HG03571 (cell line): Measurements from ENCODE around the gene VPS41.
"Not testable (repeated sequence)": the region's sequence is repeated elsewhere in the genome, so short reads cannot be mapped to it uniquely, and the experiment has no call there.

Experiments
- ATAC-seq: cut with Tn5 transposase; IDR thresholded peaks from one replicate; pipeline ENCODE4 v1.9.1; 2021; ENCODE audit not compliant: unreplicated experiment

Gene VPS41

GRCh38 chr7:38908759-38909335, at the start of gene VPS41:
VPS41 (minus strand) TSS chr7:38909191; CDS start chr7:38909174, 17 bp downstream.
- ATAC-seq, result peak; percentile 97

- no peak for ATAC-seq
These were observed 46.9 kb upstream of the VPS41 start for GRCh38 chr7:38955892-38956291.

- ATAC-seq, result no peak
These were observed 45.0 kb upstream of the VPS41 start for GRCh38 chr7:38953971-38954370.

- ATAC-seq, result no peak
These were observed 44.2 kb upstream of the VPS41 start for GRCh38 chr7:38953227-38953626.

- no peak for ATAC-seq
These were observed 42.2 kb upstream of the VPS41 start for GRCh38 chr7:38951213-38951612.

GRCh38 chr7:38950309-38950708, 41.3 kb upstream of the VPS41 start:
- ATAC-seq, result no peak

GRCh38 chr7:38947541-38947940, 38.5 kb upstream of the VPS41 start:
- not testable (repeated sequence) for ATAC-seq

GRCh38 chr7:38942431-38943051, 33.5 kb upstream of the VPS41 start:
- ATAC-seq, result no peak

GRCh38 chr7:38940774-38941173, 31.8 kb upstream of the VPS41 start:
- no peak for ATAC-seq

- ATAC-seq, result no peak
These were observed 29.6 kb upstream of the VPS41 start for GRCh38 chr7:38938589-38938988.

- no peak for ATAC-seq
These were observed 29.1 kb upstream of the VPS41 start for GRCh38 chr7:38938001-38938485.

GRCh38 chr7:38936641-38937040, 27.6 kb upstream of the VPS41 start:
- no peak for ATAC-seq

- ATAC-seq, result no peak
These were observed 25.5 kb upstream of the VPS41 start for GRCh38 chr7:38934536-38934935.

GRCh38 chr7:38934051-38934450, 25.1 kb upstream of the VPS41 start:
- ATAC-seq, result no peak

- ATAC-seq, result no peak
These were observed 23.6 kb upstream of the VPS41 start for GRCh38 chr7:38932509-38933168.

- ATAC-seq, result no peak
These were observed 20.6 kb upstream of the VPS41 start for GRCh38 chr7:38929460-38930171.

- ATAC-seq, result no peak
These were observed 19.5 kb upstream of the VPS41 start for GRCh38 chr7:38928506-38928905.

GRCh38 chr7:38927751-38928150, 18.8 kb upstream of the VPS41 start:
- ATAC-seq, result no peak

- ATAC-seq, result no peak
These were observed 11.7 kb upstream of the VPS41 start for GRCh38 chr7:38920731-38921130.

- ATAC-seq, result no peak
These were observed 7.4 kb upstream of the VPS41 start for GRCh38 chr7:38916396-38916795.

- ATAC-seq, result no peak
These were observed 879 bp upstream of the VPS41 start for GRCh38 chr7:38909870-38910269.

- no peak for ATAC-seq
These were observed 1.2 kb downstream of the VPS41 start for GRCh38 chr7:38907766-38908165.
